8988T (cell line): Measurements from ENCODE around the gene VPS37B.
A peak's percentile ranks its signal among the peaks of the same experiment; 100 is the strongest.
"Not testable (repeated sequence)": the region's sequence is repeated elsewhere in the genome, so short reads cannot be mapped to it uniquely, and the experiment has no call there.

Experiments used
- DNase-seq: peaks from one replicate; pipeline ENCODE4 v3.0.0; 2011

VPS37B gene

GRCh38 chr12:122905258-122905657 is 9.3 kb upstream of the VPS37B start:
- not testable (repeated sequence) for DNase-seq

DNA sequence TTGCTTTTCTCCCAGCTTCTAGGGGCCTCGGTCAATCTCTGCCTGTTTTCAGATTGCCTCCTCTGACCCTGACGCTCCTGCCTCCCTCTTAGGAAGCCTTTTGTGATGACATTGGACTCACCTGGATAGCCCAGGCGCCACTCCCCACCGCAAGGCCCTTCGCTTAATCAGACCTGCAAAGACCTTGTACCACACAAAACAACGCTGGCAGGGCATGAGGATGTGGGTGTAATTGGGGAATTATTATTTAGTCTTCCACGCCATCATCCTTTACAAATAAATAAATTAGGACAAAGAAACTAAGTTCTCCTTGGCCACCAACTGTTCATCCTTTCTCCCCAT is 7.7 kb upstream of the VPS37B start:
- DNase-seq: no peak

GRCh38 chr12:122902854-122903692 is 7.1 kb upstream of the VPS37B start:
- DNase-seq: no peak

DNA sequence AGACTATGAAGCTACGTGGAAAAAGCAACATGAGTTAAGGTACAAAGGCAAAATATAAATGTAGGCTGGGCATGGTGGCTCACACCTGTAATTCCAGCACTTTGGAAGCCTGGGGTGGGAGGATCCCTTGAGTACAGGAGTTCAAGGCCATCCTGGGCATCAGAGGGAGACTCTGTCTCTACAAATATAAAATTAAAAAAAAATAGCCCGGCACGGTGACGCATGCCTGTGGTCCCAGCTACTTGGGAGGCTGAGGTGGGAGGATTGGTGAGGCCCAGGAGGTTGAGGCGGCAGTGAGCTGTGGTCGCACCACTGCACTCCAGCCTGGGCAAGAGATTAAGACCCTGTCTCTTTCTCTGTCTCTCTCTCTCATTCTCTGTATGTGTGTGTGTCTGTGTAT is 4.0 kb upstream of the VPS37B start:
- no peak for DNase-seq

- DNase-seq: no peak
These were observed 738 bp upstream of the VPS37B start for GRCh38 chr12:122896662-122897061.

DNA sequence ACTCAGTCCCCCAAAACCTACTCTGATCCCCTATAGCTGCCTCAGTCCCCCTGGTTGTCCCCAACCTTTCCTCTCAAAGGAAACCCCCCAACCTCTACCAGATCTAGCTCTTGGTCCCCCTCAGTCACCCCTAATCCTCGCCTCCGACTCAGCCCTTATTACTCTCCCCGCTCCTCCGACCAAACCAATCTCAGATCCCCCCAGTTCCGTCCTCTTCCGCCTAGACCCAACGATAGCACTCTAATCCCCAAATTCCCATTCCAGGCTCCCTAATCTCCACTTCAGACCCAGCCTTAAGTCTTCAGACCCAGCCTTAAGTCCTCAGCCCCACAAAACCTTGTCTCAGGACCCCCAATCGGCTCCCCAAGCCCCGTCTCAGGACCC is 612 bp downstream of the VPS37B start:
- no peak for DNase-seq

DNA sequence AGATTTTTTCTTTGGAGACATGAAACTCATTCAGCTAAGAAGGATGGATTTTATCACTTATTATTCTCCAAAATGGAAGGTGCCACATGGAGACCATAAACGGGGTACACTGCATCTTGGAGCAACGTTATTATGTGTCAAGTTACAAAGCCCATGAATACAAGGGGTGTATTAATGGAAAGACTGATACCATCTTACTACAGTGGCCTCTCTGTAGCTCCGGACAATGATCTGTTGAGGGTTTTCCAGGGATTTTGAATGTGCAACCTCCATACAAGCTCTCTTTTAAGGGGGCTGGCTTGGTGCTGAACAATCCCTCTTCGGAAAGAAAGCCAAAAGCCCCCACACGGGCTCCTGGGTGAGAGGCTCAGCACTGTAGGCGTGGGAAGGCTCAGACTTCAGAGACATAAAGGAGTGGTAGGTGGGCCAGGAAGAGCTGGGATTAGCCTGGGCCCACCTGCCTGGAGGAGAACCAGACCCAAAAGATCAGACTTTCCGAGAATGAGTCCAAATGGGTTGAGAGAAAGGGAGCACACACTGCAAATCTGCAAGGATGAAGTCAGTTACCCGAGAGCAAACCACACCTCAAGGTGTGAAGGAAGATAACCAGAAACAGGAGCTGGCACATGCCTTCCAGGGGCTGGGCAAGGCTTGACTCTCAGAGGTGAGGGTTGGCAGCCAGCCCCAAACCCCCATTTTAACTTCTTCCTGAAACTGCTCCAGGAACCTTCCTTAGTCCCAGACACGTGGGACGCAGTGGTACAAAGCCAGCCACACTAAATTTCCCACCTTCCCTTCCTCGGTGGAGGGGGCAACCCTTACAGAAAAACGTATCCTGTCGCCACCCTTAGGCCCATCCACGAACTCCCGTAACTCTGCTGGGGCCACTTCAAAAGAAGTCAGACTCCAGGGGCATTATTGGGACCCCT is 1.5 kb downstream of the VPS37B start:
- no peak for DNase-seq

GRCh38 chr12:122893208-122894153 is 2.4 kb downstream of the VPS37B start:
- no peak for DNase-seq

DNA sequence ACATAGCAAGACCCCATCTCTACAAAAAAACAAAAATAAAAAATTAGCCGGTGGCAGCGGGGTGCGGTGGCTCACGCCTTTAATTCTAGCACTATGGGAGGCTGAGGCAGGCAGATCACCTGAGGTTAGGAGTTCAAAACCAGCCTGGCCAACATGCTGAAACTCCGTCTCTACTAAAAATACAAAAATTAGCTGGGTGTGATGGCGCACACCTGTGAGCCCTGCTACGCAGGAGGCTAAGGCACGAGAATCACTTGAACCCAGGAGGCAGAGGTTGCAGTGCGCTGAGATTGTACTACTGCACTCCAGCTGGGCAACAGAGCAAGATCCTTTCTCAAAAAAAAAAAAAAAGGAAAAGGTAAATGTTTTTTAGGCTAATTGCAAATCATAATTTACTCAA is 3.2 kb downstream of the VPS37B start:
- not testable (repeated sequence) for DNase-seq

- no peak for DNase-seq
These were observed 4.0 kb downstream of the VPS37B start for GRCh38 chr12:122891661-122892525.

DNA sequence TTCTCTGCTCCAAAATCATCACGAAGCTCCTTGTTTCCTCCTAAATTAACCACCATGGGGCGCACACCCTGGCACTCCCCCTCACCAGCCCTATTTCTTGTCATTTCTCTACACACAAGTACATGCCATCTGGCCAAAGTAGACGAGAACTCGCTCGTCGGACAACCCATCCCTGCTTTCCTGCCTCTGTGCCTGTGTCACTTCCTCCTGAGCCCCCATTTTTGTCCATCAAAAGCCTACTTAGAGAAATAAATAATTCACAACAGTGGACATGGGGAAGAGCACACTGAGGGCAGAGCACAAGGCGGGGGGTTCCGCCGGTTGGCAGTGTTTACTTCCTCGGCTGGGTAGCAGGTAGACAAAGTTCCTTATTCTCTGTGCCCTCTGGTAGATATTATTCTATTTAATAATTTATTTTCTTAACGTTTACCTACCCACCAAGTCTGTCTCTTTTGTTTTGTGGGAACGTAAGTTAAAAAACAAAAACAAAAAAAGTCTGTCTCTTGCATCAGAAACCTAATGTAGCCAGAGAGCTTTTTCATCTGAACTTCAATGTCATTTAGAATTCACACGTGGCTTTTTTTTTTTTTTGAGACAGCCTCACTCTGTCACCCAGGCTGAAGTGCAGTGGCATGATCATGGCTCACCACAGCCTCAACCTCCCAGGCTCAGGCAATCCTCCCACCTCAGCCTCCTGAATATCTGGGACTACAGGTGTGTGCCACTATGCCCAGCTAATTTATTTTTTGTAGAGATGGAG is 6.0 kb downstream of the VPS37B start:
- DNase-seq: no peak

- DNase-seq: no peak
These were observed 7.6 kb downstream of the VPS37B start for GRCh38 chr12:122888232-122888752.

DNA sequence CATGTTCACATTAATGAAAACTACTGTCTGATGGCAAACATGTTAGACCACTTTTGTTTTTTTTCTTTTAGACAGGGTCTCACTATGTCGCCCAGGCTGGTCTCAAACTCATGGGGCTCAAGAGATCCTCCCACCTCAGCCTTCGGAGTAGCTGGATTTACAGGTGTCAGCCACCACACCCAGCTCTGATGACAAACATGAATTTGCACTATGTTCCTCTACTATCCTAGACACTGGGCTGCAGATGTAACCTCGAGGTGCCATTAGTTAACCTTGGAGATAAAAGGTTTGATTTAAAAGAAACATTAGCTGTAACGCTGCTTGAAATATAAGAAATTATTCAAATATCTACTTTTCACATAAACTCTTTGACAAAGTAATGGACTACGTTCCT is 8.1 kb downstream of the VPS37B start:
- no peak for DNase-seq

DNA sequence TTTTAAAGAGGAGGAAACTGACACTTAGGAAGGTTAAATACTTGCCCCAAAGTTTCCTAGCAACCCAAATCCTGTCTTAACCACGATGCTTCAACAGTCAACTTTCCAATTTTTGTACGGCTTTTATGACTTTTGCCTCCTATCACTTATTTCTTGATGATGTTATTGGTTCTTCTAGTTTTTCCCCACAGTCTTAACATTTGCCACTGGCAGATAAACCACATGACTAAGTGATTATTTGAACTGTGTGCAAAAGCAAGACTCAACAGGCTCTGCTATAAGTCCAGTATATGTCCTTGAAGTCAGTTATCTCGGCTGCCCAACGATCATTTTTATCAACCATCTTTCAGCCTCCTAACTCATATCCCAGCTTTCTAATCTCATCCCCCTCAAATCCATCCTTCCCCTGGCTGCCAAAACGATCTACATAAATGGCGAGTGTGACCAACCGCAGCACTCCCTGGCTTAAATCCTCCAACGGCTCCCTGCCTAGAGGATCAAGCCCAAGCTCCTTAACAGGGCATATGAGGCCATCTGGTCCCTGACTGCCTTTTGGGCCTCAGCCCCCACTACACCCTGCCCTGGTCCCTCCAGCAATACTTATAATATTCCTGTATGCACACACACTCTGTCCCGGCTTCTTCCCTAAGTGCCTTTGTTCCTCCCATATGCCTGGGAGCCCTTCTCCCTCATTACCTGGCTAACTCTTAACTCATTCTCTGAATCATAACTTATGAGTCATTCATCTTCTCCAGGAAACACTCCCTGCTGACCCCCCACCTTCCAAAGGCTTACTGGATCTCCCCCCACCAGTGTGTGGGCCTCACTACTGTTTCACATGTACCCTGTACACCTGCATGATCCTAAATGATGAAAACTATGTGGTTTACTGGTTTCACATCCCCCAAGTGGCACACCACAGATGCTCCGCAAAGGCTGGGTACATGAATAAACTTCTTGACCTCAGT is 8.8 kb downstream of the VPS37B start:
- DNase-seq: peak; percentile 43

DNA sequence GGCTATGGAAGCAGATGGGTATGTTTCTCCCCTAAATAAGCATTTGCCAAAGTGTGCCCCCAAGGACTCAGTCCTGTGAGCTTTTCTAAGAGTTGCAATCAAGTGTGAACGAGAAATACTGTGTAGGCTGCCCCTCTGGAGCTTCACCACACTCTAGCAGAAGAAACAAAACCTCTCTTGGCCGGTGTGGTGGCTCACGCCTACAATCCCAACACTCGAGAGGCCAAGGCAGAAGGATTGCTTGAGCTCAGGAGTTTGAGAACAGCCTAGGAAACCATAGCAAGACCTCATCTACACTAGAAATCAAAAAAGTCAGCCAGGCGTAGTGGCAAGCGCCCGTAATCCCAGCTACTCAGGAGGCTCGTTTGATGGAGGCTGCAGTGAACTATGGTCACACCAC is 9.8 kb downstream of the VPS37B start:
- no peak for DNase-seq

GRCh38 chr12:122884860-122885259 is 11.1 kb downstream of the VPS37B start:
- DNase-seq: no peak

- no peak for DNase-seq
These were observed 11.7 kb downstream of the VPS37B start for GRCh38 chr12:122884091-122884826.

DNA sequence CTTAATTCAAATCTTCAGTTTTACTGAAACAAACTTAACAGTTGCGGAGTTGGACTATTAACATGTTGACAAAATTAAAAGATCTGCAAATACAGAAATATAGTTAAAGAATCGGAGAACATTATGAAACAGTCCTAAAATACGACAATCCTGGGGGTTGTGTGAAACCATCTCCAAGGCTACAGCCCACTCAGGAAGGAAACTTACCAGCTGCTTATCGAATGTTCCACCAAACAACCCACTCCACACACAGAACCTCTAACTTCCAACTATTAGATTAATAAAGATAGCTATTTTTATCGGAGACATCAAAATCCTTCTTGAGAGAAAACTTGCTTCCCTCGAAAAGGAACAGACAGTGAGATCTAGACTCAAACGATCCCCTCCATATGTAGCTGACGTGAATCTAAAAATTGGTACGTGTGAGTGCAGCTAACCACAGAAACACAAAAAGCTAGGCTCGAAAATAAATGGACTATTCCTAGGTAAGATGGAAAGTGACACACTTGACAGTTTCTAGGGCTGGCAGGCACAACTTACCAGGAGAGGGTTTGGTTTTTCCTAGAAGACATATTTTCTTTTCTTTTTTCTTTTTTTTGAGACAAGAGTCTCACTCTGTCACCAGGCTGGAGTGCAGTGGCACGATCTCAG is 12.9 kb downstream of the VPS37B start:
- DNase-seq: no peak
